ENCODE data around the gene MAMLD1. TPM values are rescaled to one million over a fixed set of nuclear protein-coding genes. Genes with fewer than 3 reads are reported as not detected.

Gene MAMLD1
- total and polyA plus RNA-seq, 2 of the 8 experiments (the other 6 are each of a cell fraction or from before 2014, with no cell fraction given), result 0.09 to 0.26 TPM

- Histone ChIP-seq H4K20me1 (replicated peaks in 1 of 2; ENCODE audit: control insufficient read depth in 1 of 2, insufficient read depth in 2 of 2, low read length in 2 of 2) (no peaks in the 10 kb centered on the region), H2BK120ac (replicated peaks; ENCODE audit: low read depth, low read length) (no peak overlapping the region), H4K8ac (ENCODE audit: extremely low read depth, insufficient read depth, low read length) (no peak overlapping the region), H3K23ac (ENCODE audit: insufficient read length) (no peak overlapping the region), H3K23me2 (ENCODE audit: low read depth, low read length) (no peaks in the 10 kb centered on the region), H3K79me2 (ENCODE audit: control insufficient read depth in 1 of 2, insufficient read depth in 2 of 2, low read length in 2 of 2) (no peaks in the 10 kb centered on the region), H2BK20ac (ENCODE audit: low read length) (no peak overlapping the region), H3K9me3 (ENCODE audit: insufficient read depth in 2 of 2, low read depth in 1 of 2, low read length in 1 of 2) (no peaks in the 10 kb centered on the region), H3K4me2 (ENCODE audit: insufficient read depth in 1 of 2, low read depth in 2 of 2, low read length in 2 of 2) (no peak overlapping the region; a peak in 1 of 4 replicates), H3K18ac (ENCODE audit: extremely low read depth, low read length) (no peak overlapping the region), H2AFZ (ENCODE audit: low read length) (no peak overlapping the region), H2BK5ac (ENCODE audit: low read depth, low read length) (no peak overlapping the region), H3K56ac (replicated peaks; ENCODE audit: insufficient read length, low read depth, low read length) (no peak overlapping the region), H2AK5ac (ENCODE audit: low read depth, low read length) (no peak overlapping the region), H2BK12ac (ENCODE audit: low read depth, low read length) (no peak overlapping the region), H3K27ac (ENCODE audit: low read depth, low read length) (no peak overlapping the region), H3K4ac (replicated peaks; ENCODE audit: insufficient read length, low read depth, low read length) (no peak overlapping the region), H4K91ac (replicated peaks; ENCODE audit: insufficient read length, low read length) (no peak overlapping the region), H3K79me1 (ENCODE audit: low read depth, low read length) (no peaks in the 10 kb centered on the region), H3K14ac (ENCODE audit: insufficient read length) (no peak overlapping the region), H3K4me1 (replicated peaks in 1 of 4; ENCODE audit: control insufficient read depth in 3 of 4, insufficient read depth in 4 of 4, low read length in 3 of 4) (peaks cover 0 to 6% (median 0%) of the 10 kb centered on the region in 4 experiments; a peak in 2 of 7 replicates), H2BK15ac (ENCODE audit: low read length) (no peak overlapping the region), H4K5ac (ENCODE audit: insufficient read length, low read depth, low read length) (no peak overlapping the region), H3K27me3 (replicated peaks in 1 of 4; ENCODE audit: control insufficient read depth in 3 of 4, extremely low read depth in 1 of 4, insufficient read depth in 3 of 4, low read length in 3 of 4) (no peaks in the 10 kb centered on the region), H3K36me3 (ENCODE audit: control insufficient read depth in 2 of 4, insufficient read depth in 4 of 4, low read length in 3 of 4) (no peaks in the 10 kb centered on the region), H3K9ac (replicated peaks in 1 of 4; ENCODE audit: extremely low read depth in 1 of 4, low read depth in 3 of 4, low read length in 3 of 4) (no peak overlapping the region), H3K4me3 (ENCODE audit: extremely low read depth in 1 of 4, insufficient read depth in 2 of 4, low read depth in 3 of 4, low read length in 4 of 4) (no peak overlapping the region)
- ChIA-PET POLR2A (ENCODE audit: partially characterized antibody) (no interaction called here), CTCF (ENCODE audit: partially characterized antibody) (interaction anchor here (0.6 kb wide), 1 partner anchor 74 kb away, joined by 3 read pairs; no protein-coding TSS in a partner anchor)
- FAIRE-seq, result peak; percentile 55
- WGBS, 2 experiments (ENCODE audit: extremely low coverage in 1 of 2, insufficient coverage in 1 of 2, insufficient read length in 1 of 2, insufficient replicate concordance in 2 of 2, low coverage in 1 of 2, low lambda C conversion rate in 2 of 2, missing lambda C conversion rate in 1 of 2), result 57% methylated on average over 4 of the region's 4 CpGs; no CpG with 5 or more reads in 1 of the 2 experiments
- DNase-seq (ENCODE audit: low read depth in 1 of 2, low spot score in 2 of 2), result no peak
- TF ChIP-seq MAFK (IDR thresholded peaks at IDR 0.05; ENCODE audit: low read depth, low read length) (no peak), RAD21 (IDR thresholded peaks at IDR 0.05 in 1 of 2, conservative IDR thresholded peaks at IDR 0.05 in 1 of 2; ENCODE audit: low read depth in 2 of 2, low read length in 2 of 2) (no peak), NRF1 (IDR thresholded peaks at IDR 0.05; ENCODE audit: low read depth, low read length) (no peak), EGR1 (IDR thresholded peaks at IDR 0.05; ENCODE audit: borderline replicate concordance, low read depth, low read length) (no peak), CTCF (IDR thresholded peaks at IDR 0.05; ENCODE audit: control extremely low read depth in 1 of 3, insufficient read depth in 1 of 3, low read depth in 1 of 3, low read length in 3 of 3) (no peak), SP4 (IDR thresholded peaks at IDR 0.05; ENCODE audit: low read length) (no peak), SRF (IDR thresholded peaks at IDR 0.05; ENCODE audit: low read depth, low read length) (no peak), ASH2L (IDR thresholded peaks at IDR 0.05; ENCODE audit: low read length) (no peak)
These were observed 12.2 kb downstream of the MAMLD1 start for GRCh38 chrX:150375243-150375770.
